HG02870 (cell line): ENCODE results near the gene ZNF473.
A peak's percentile ranks its signal among the peaks of the same experiment; 100 is the strongest.

ENCODE experiments used
- ATAC-seq: cut with Tn5 transposase; IDR thresholded peaks from one replicate; pipeline ENCODE4 v1.9.1; 2021; ENCODE audit warnings: mild to moderate bottlenecking, moderate library complexity; ENCODE audit not compliant: unreplicated experiment

Gene ZNF473

DNA sequence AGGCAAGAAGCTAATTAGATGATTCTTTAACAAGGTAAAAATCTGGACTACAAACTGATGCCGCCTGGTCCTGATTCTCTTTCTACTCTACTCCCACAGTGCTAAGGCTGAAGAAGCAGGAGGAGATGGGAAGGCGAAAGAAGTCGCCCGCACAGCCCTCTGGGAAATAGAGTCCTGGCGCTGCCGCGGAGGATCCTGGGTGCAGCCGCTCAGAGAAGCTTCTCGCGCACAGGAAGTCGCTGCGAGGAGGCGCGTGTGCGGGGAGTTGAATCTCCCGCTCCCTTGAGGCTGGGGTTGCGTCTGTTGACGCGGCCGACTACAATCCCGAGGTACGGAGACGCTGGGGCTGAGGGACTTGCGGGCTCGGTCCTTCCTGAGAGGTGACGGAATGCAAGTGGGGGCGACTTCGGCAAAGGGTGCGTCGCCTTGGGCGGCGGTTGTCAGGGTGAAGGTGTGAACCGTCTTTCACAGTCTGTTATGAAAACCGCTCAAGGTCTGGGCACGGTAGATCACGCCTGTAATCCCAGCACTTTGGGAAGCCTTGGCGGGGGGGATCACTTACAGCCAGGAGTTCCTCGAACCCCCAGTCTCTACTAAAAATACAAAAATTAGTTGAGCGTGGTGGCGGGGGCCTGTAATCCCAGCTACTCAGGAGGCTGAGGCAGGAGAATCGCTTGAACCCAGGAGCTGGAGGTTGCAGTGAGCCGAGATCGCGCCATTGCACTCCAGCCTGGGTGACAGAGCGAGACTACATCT, at the start of gene ZNF473:
ZNF473 (plus strand) TSS at position 212 of the 756 bp plus-strand sequence. CDS start 5,078 bp downstream, outside the sequence.
- ATAC-seq = peak; percentile 47

DNA sequence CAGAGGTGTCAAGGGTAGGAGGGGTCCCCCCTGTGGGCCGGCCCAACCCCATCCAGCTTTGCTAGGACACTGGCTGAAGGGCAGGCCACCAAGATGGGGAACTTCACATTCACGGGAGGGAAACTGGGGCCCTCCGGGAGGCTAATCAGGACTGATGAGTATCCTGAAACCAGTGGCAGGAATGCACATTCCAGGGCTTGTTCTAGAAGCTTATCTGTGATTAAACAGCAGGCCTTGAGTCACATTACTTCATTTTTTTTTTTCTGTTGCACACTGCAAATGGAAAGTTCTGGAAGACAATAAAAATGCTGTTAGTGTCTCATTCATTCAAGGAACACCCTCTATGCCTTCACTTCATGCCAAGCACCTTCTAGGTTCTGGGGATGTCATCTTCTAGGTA, 49.3 kb upstream of the ZNF473 start:
- no peak for ATAC-seq

DNA sequence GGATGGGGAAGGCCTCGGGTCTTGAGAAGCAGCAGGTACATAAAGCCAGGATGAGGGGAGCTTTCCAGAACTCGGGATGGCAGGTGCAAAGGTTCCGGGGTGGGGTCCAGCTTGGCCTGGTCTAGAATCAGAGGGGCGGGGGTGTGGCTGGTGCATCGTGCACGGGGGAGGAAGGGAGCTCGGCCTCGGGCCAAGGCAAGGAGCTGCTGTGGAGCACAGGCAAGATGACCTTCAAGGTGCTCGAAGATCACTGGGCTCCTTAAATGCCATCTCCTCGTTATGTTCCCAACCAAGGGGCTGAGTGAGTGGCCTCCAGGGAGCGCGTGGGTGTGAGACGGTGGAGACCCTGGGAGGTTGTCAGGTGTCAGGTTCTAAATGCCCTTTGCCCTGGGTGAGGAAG, 48.7 kb upstream of the ZNF473 start:
- ATAC-seq = no peak

DNA sequence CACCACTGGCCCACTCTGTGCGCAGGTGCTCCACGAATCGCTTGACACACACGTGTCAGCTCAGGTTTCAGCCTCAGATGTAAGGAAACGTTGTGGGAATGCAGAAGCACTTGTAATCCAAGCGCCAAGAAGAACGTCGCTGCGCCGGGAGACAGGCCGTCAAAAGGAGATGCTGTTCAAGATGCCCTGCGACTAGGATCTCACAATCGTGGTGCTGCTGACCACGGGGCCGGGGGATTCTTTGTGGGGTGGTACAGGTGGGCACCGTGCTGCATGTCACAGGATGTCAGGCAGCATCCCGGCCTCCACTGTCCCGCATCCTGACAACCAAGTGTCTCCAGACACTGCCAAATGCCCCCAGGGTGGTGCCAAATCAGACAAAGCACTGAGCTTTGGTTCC, 47.9 kb upstream of the ZNF473 start:
- ATAC-seq = no peak

DNA sequence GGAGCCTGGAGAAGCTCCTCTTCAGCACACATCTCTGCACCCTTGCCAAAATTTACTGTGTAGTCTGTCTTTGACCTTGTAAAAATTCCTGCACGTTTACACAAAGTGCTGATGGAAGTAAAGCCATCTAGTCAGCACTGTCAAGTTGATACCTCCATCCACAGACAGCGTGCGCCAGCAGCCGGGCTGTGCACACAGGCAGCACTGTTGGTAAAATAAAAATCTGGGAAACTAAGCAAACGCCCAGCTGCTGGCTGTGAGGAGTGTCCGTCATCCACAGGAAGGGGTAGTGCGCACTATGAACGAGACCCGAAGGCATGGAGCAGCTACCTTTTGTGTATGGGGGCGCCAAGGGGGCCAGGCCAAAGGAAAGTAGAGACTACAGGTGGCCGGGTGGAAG, 47.5 kb upstream of the ZNF473 start:
- no peak for ATAC-seq

DNA sequence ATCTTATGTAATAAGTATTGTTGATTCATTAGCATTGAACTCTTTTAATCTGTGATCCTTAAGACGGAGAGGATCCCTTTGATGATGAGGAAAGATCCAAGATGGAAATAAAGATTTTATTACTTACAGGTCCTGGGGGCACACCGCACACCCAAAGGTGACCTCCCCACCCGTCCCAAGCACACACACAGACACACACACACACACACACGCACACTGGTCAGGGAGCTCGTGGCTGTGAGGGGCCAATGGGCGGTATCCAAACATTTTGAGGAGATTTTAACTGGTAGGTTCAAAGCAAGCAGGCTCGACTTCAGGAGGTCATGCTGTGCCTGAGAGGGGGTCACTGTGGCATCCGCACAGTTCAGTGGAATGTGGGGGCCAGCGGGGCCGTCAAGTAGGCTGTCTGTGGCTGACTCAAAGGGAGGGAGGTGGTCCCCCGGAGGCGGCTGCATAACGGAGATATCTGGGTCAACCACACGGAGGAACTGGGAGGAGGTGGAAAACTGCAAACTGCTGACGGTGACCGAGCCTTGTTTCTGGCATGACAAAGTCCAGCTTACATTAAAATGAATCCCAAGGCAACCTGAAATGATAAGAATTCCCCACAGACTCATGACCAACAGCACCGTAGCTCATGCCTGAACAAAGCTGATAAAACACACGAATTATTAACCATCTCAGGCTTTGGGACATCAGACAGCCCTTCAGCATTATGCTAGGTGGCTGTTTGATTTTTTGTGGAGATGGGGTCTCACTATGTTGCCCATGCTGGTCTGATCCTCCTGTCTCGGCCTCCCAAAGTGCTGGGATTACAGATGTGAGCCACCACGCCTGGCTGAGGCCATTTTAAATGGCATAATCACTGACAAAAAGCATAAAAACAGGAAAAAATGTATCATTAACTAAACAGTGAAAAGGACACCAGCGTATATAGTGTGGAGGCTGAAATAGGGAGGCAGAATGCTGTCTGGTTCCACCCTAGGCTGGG, 43.9 kb upstream of the ZNF473 start:
- no peak for ATAC-seq

DNA sequence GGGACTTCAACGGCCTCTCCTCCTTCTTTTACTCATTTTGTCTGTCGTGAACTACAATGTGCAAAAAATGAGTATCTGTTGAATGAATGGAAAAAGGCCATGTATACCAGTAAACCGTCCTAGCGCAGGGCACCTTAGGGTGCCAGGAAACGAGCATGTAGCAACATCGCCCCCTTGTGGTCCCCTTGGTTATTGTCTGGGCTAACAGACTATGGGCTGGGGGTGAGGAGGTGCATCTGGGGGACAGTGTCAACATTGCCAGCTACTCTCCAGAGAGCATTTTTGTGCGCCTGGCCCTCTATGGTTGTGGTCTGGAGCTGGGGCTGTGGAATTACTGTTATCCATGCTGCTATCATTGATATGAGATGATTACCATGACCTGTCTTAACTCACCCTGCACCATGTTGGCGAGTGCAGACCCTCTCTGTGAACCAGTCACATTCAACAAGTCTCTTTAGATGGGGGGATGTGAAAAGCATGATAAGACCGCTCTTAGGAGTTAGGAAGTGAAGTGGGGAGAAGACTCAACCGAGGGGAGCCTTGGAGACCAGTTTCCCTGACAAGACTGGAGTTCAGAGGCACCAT, 42.1 kb upstream of the ZNF473 start:
- no peak for ATAC-seq

DNA sequence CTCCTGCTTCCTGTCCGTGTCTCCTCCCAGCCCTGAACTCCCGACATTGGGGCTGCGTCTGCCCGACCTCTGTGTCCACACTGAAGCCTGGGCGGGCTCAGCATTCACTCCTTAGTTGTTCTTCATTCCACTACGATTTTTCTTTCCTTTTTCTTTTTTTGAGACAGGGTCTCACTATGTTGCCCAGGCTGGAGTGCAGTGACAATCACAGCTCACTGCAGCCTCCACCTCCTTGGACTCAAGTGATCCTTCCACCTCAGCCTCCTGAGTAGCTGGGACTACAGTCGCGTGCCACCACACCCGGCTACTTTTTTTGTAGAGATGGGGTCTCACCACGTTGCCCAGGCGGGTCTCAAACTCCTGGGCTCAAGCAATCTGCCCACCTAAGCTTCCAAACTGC, 41.3 kb upstream of the ZNF473 start:
- ATAC-seq = no peak

DNA sequence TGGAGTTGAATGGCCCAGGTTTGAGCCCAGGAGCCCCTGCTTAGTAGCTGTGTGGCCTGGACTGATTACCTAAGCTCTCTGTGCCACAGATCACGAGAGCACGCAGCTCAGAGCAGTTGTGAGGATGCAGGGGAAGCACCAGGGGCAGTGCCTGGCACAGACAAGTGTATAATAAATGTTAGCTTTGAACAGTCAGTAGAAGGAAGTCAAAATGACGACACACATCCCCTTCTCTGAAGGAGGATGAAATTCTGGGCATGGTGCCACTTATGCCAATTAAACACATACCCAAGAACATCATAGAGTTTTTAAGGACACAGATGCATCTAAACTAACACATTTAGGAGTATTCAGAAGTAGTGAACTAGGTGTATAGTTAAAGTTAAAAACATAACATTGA, 39.9 kb upstream of the ZNF473 start:
- no peak for ATAC-seq

DNA sequence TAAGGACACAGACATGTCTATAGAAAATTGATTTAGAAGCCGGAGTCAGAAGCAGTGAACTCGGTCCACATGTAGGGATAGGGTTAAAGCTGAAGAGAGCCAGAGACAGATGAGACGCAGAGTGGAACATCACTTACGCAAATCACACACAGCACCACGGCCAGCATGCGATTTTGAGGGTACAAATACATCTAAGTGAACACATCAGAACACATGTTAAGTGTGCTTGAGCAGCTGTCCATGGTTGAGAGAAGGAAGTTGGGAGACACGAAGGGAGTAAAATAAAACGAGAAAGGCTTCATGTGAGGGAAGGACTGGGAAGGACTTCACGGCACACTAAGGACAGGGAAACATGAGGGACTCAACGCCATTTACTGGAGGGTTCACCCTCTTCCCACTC, 39.5 kb upstream of the ZNF473 start:
- ATAC-seq = no peak

DNA sequence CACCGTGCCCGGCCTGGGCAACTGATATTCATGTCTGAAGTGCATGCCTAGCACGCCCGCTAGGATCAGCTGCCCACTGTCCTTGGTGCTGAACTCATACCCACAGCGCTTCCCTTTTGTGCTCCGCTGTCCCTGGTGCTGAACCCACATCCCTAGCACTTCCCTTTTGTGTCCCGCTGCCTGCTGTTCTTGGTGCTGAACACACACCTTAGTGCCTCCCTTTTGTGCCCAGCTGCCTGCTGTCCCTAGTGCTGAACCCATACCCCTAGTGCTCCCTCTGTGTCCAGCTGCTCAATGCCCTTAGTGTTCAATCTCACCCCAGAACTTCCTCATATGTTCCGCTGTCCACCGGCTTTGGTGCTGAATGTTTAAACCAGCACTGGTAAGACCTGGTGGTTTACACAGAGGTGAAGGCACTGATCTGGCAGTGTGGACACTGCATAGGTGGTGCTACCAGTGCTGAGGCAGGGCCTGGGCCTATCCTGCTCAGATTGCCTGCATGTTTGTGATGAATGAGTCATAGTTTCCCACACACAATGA, 38.6 kb upstream of the ZNF473 start:
- ATAC-seq = no peak

DNA sequence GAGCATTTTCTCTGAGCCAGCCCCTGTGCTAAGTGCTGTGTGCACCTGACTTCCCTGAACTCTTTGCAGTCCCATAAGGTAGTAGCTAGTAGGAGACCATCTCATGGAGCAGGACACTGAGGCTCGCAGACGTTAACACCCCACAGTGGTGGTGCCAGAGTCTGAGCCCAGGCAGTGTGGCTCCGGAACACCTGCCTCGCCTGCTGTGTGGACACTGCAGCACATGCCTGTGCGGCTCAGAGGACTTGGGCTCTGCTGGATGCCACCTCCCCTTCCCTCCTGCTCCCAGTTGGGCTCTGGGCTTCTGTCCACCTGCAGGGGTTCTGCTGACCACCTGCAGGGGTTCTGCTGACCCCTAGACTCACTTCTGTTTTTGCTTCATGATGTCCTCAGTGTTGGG, 37.8 kb upstream of the ZNF473 start:
- ATAC-seq = no peak

DNA sequence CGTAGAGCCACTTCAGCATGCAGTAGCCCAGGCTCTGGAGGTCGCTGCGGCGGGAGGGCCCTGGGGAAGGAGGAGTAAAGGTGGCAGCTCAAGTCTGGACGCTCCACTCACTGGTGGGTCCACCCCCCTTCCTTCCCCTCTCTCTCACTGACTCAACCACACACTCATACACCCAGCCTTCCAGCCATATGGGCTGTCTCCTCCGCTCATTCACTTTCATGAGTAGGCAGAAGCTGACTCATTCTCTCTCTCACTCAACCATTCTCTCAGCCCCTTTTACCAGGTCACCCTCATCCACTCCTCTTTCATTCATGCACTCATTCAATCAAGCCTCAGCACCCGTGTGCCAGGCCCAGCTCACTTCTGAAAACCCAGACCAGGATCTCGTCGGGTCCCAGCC, 37.4 kb upstream of the ZNF473 start:
- no peak for ATAC-seq

DNA sequence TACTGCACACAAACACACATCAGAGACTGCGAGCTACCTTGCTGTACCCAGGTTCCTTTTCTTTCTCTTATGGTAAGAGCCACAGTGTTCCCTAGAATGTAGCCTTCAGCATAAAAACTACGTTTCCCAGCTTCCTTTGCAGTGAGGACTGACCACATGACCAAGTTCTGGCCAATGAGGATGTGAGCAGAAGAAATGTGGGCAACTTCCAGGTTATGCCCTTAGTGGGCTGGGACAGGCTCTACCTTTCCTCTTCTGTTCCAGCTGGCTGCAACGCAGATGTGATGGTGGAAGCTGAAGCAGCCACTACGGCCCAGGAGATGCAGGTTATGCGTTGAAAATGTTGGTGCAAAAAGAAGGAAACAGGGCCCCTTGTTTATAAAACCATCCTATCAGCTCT, 28.1 kb upstream of the ZNF473 start:
- no peak for ATAC-seq

DNA sequence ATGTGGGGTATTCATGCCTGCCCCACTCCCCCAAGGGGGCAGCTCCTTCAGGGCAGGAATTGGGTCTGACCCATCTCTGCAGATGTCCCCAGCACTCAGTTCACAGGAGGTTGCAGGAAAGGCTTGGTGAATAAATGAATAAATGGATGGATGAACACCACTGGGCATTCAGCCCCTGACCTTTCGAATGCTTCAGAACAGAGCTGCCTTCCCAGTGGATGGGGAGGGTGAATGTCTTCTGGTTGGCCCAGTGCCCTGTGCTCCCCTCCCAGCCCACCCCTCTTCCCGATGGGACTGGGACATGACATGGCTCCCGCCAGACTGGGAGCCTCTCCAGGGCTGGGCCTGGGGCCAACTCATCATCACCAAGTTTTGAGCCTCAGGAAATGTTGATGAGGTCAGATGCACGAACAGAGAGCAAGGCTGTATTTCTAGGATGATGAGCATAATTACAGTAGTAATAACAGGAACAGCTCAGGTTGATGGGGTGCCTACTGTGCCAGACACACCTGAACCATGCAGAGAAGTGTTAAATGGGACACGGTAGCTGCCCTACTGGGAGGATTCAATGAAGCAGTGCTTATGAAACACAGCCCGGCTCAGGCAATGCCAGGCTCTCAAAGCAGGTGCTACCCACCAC, 26.3 kb upstream of the ZNF473 start:
- no peak for ATAC-seq

DNA sequence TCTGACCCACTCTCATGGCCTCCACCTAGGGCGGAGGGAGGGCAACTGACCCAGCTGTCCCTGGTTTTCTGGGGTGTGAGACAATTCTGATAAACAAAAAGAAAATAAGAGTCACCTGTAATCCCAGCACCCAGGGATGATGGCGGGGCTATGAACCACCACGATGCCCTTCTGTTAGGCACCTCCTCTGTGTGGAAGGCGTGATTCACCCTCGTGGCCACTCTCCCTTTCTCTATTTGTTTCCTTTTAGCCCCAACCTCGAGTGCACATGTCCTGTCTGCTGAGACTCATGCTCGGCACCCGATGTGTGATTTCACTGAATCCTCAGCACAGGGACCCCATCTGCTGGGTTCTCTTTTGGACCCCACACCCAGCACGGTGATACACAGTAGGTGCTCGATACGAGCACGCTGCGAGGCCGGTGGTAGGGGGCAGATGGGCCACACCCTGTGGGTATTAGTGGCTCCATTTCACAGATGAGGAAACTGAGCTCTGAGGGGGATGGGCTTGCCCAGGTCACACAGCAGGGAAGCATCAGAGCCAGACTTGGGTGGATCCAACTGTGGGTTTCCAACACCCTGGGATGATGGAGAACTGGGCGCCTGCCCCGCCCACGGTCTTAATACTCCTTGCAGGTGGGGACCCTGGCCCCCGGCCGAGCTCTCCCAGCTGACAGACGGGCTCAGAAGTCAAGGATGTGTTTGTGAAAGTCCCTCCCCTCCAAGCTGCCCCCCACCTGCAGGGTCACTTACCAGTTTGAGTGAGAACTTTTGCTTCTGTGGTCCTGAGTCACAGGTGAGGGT, 25.6 kb upstream of the ZNF473 start:
- no peak for ATAC-seq

DNA sequence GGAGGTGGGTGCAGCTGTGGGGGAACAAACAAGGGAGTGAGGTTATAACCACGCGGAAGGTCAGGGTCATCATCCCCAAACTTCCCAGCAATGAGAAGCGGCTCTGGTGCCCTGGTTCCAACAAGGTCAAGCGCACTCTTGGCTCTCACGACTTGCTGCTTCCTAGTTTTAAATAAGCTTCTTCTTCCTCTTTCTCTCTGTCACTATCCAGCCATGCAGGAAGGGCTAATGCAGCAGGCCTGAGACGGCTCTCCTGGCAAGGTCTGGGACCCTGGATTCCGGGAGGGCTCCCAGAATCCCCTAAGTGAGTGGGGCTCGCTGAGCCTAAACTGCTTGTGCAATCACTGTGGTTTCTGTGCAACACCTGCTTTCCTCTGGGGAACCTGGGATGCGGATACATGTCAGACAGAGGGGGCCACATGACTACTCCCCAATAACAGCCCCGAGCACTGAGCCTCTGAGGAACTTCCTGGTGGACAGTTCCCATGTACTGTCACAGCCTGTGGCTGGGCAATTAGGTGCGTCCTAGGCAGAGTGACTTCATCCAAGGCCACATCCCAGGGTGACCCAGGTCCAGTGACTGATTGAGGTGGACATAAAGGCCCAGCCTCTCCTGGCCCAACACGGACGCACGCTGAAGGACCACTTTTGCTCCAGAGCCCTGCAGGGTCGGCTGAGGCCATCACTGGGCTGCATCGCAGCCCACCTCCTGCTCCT, 24.8 kb upstream of the ZNF473 start:
- ATAC-seq = no peak

DNA sequence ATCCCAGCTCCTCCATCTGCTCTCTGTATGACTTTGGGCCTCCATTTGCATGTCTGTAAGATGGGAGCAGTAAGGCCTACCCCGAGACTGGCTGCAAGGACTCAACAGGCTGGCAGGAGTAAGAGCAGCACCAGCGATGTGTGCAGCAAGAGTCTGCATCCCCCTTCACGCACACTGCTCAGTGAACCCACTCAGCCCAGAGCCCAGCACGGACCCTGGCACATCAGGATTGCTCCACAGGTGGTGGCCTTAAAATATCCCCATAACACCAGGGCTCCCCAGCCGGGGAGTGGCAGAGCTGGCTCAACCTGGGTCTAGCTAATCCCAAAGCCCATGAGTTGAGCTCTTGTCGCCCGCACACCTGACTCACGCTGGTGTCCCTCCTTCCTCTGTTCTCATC, 24.0 kb upstream of the ZNF473 start:
- ATAC-seq = no peak

DNA sequence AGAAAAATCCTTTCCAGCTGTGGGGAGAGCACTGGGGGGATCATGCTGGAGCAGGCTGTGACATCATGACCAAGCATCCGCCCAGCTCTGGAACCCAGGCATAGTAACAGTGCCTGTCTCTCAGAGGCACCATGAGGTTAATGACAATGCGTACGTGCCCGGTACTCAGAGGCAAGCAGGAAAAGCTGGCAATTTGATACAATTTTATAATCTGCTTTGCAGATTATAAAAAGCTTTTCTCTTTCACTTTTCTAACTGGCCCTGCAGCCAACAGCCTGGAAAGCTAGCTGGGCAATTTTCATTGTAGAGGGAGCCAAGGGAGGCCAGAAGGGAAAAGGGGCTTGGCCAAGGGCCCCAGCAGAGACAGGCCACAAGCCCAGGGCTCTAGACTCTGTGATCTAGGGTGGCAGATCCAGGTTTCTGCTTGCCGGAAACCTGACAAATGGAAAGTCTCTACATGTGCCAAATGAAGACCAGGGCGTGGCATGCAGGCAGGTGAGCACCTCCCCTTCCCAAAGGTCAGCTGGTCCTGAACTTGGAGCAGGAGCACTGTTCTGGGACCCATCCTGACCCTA, 23.3 kb upstream of the ZNF473 start:
- ATAC-seq = no peak
